ENCODE measurements around the gene SHTN1.

SHTN1 gene

DNA sequence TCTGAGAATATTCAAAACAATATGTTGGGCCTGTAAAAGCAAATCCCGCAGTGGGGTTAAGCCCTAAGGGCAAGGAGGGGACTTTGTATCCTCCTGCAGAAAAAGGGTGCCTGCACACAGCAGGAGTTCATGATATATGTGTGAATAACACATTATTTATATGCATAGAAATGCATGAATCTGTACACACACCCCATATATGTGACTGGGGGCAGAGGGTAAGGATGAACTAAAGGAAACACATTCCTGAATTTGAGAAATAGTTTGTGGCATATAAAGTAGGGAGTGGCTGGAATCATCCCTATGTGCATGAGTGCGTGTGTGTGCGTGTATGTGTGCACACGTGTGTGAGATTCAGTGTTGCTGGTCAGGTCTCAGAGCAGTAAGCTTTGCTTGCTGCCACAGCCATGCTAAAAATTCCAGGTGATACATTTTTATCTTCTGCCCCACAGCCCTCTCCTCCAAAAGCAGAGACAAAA is 136.8 kb downstream of the SHTN1 start:
- DNase-seq (ENCODE audit: low read depth) = no peak

DNA sequence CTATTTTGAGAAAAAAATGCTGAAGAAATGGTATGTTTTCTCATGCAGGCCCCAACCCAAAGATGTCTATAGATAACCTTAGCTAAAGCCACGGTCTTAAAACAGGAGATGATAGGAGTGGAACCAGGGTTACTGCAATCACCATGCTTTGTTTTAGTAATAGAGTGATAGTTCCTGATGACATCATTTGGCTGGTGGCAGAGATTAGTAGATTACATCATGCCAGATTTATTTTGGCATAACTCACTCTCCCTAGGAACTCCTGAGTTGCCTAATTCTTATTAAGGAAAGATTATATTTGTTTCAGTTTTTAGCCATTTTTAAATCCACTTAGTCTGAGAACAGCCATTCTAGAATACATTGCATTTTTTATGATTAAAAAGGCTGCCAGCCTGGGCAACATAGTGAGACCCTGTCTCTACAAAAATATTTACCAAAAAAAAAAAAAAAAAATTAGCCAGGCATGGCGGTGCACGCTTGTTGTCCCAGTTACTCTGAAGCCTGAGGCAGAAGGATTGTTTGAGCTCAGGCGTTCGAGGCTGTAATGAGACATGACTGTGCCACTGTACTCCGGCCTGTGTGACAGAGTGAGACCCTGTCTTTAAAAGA is 137.9 kb downstream of the SHTN1 start:
- no peak for DNase-seq (ENCODE audit: low read depth)

DNA sequence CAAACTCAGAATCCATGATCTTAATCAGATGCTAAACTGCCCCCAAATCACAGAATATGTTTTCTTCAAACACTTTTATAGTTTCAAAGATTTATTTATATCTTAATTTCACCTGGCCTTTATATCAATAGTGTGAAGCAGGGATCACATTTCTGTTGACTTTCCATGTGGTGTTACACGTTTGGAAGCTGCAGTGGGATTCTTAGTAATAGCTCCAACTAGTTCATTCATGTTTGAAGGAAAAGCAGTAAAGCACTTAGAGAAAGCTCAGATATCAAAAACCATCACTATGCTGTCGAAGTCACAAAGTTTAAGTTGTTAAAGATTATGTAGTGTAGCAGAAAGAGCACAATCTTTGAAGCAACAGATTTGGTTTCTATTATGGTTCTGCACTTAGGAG is 138.9 kb downstream of the SHTN1 start:
- DNase-seq (ENCODE audit: low read depth) = no peak

DNA sequence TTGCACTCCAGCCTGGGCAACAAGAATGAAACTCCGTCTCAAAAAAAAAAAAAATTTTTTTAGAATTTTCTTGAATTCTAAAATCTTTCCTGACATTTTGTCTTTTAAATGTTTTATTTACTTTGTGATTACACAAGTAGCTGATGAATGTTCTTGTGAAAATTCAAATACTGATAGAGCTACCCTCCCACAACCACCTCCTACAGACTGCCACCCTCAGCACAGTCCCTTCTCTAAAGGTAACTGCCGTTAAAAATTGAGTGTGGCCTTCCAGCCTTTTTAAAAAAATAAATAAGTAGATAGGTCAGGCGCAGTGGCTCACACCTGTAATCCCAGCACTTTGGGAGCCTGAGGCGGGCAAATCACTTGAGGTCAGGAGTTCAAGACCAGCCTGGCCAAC is 140.6 kb downstream of the SHTN1 start:
- DNase-seq (ENCODE audit: low read depth) = no peak

DNA sequence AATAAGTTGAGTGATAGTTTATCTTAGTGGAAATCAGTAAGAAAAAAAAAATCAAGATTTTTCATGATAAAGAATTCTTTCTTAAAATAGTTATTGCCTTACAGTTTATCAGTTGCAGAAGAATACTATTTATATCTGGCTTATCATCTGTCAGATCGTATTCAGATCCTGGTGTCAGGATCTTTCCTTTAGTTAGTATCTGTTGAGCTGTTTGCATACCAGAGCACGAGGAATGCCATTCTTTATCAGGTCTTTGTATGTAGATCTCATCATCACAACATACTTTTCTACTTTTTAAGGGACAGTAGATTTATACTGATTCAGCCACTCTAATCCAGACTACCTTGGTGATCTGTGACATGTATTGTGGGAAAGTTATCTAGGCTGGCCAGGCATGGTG is 143.2 kb downstream of the SHTN1 start:
- DNase-seq (ENCODE audit: low read depth) = no peak

DNA sequence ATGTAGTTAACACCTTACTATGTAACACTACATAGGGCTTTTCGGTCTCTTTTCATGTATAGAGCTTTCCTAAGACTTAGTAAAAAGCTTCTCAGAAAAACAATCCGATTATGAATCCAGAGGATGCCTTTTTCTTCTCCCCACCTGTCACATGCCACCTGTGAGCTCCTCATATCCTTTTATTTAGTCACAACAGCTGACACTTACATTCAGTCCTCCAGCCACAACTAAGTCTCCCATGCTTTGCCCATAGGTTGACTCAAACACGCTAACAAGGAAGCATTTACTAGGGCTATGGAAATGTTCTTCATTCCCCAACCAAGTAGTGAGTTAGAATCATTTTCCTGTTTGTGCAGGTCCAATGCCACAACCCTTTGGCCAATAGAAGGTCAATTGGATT is 147.8 kb downstream of the SHTN1 start:
- DNase-seq (ENCODE audit: low read depth) = no peak

DNA sequence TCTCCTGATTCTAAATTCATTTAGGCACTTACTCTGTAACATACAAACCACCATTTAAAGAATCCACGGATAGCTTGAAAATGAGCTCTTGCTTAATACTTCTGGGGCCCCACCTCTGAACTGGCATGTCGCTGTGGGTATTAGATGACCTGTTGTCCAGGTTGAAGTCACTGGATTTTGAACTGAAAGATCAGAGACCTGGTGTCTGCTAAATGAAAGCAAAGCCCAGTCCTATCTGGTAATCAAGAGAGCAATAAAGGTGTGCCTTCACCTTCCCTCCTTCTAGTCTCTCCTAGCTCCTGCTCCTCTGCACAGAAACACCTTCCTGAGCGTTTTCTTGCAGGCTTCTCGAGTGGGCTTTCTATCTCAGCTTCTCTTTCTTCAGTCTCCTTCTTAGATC is 151.3 kb downstream of the SHTN1 start:
- DNase-seq (ENCODE audit: low read depth) = no peak

DNA sequence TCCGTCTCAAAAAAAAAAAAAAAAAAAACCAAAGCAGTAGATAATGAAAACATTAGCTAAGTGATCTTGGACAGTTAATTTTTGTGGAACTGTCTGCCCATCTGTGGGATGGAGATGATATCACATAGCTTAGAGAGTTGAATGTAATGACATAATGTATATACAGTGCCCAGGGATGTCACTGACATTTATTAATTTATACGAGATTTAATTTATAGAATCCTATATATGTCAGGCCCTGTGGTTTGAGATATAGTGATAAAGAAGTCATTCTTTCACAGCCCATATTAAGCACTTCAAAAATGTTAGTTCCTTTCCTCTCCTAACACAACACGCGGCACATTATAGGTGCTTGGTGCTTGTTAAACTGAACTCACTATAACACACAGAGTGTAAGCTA is 151.7 kb downstream of the SHTN1 start:
- DNase-seq (ENCODE audit: low read depth) = no peak

DNA sequence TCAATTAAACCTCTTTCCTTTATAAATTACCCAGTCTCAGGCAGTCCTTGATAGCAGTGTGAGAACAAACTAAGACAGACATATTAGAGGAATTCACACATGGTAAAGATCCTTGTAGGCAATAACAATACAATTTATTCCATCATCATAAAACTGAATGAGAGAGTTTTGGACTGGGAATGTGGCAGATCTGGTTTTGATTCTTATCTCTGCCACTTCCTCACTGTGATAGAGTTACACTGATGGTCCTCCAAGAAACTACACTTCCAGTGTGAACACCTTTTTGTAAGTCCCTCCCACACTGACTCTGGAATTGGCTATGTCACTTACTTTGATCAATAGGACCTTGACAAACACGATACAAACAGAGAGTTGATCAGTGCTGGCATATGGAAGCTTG is 152.7 kb downstream of the SHTN1 start:
- DNase-seq (ENCODE audit: low read depth) = no peak

DNA sequence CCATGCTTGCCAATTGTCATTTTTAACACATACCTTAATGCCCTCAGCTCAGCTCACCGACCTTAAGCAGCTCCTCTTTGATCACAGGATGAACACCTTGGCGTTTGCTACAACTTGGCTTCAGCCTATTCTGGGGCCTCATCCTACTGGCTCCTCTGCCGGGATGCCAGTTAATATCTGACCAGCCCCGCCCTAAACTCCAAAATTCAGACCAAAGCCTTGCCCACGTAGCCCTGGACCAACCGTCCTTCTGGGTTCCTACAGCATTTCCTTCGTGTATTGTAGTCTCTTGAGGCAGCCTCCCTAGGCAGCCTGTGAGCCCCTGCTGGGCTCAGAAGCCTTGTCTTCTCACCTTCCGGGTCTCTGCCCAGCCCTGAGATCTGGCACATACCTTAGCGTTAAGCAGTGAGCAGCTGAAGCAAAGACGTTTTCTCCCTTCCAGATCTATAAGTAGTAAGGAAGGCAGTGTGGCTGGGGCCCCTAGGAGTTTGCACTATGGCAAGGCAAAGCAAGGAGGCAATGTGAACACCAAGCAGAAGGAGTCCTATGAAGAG is 154.9 kb downstream of the SHTN1 start:
- no peak for DNase-seq (ENCODE audit: low read depth)

DNA sequence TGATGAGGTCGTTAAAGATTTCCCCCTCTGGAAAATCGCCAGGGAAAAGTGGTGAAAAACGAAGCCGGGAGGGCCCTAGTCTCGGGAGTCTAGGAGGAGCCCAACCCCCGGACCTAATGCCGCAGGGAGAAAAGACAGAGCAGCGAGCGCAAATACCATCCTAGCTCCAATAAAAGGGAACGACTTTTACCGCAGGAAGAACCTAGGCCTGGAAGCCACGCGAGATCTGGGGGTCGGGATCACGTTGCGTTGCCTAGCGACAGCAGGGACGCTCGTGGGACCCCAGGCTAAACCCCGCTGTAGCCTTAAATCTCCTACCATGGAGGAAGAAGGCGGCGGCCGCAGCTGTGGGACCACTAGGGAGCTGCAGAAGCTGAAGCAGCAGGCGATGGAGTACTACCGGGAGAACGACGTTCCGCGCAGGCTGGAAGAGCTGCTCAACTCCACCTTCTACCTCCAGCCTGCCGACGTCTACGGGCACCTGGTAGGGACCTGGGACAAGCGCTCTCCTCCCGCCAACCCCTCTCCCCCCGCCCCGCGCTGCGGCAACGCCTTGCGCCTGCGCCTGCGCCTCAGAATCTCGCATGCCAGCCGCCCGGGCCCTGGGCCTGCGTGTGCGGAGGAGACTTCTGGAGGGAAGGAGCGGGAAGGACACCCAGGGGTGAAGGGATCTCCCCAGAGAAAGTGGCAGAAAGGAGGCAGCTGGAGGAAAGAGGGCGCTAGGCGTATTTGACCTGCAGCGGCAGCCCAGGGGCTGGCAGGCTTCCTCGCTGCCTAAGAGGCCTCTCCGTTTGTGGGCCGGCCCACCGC is 155.5 kb downstream of the SHTN1 start, which contains the start of gene ENO4:
ENO4 (plus strand) TSS at position 252 of the 810 bp plus-strand sequence; CDS start at position 320, 68 bp downstream.
- peak; percentile 45 for DNase-seq (ENCODE audit: low read depth)

DNA sequence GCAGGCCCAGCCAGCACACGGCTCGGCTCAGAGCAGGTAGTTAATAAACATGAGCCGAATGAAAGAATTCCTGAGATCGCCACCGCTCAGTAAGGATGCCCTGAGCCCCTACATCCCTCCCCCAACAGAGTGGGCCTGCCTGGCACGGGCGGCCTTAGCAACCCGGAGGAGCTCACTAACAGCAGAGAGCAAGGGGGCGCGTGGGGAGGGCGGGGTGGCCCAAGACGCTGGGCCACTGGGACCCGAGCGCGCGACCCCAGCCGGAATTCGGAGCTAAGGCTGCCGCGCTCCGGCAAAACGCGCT is 156.1 kb downstream of the SHTN1 start:
- no peak for DNase-seq (ENCODE audit: low read depth)

DNA sequence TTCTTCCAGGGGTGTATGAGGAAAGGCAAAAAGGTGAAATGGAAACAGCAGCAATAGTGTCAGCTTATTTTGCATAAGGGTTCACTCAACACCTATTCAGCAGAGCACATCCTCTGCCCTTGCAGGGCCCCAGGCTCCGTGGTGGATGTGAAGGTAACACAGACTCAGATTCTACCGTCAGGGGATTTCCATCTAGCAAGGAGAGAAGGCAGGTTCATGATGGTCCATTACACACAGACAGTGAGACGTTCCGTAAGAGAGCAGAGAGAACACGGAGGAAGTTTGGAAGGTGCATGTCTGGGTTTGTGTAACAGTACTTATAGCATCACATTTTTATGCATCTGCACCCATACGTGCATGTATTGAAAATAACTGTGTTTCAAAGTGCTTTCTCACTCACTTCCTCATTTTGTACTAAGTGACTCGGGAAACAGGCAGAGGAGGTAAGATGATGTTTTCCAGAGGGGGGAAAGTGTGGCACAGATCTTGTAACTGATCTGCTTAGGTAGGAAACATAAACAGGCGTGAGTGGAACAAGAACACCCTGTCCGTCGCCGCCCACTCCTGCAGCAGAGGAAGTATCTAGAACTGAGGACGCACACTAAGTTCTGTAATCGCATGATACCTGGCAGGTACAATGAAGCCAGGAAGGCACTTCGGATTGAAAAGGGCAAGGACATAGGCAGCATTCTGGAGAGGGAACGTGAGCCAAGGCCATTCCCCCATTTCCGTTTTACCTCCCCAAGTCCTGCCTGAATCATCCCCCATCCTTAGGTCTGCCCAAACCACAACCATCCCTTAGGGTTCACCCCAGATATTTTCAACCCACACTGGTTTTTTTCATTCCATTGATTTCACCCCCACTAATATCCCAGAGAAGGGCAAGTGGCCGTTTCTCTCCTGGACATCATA is 156.7 kb downstream of the SHTN1 start:
- no peak for DNase-seq (ENCODE audit: low read depth)

DNA sequence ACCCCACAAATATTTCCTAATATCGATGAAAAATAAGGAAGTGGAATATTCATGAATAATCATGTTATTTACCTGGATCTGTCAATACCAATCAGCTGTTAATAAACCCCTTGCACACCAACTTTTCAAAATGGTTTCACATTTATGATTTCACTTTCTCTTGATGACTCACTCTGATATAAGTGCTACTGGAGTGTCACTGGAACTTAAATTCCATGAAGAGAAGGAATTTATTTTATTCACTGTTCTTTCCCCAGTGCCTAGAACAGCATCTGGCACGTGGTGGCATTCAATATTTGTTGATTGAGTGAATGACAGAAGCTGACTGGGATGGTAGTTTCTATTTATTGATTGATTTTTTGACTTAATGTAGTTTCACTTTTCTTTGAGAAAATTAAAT is 159.2 kb downstream of the SHTN1 start:
- no peak for DNase-seq (ENCODE audit: low read depth)

DNA sequence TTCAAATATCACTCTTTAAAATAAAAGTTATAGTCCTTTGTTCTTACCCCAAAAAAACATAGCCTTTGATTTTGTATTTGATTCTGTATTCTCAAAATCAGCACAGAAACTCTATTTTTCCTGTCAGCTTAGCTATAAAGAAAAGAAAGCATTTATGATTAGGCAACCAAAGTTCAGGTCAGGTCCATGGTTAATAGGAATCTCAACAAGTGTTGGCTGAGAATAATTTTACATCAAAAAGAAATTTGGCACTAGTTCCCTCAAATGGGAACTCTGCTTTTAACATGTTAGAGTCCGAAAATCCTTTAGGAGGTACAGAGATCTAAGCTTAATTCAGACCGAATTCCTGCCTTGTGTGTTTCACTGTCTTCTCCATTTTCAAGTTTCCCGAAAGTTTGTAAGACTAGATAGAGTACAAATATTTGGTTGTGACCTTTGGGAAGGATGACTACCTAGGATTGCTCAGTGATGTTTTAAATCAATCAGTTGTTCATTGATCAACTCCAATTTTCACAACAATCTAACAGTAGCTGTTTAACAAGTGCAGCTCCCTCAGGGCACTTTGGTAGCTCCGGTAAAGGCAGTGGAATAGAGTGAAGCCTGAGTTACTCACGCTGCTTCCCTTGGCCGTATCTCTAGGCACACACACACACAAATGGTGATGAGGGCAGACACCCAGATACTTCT is 164.5 kb downstream of the SHTN1 start:
- no peak for DNase-seq (ENCODE audit: low read depth)

DNA sequence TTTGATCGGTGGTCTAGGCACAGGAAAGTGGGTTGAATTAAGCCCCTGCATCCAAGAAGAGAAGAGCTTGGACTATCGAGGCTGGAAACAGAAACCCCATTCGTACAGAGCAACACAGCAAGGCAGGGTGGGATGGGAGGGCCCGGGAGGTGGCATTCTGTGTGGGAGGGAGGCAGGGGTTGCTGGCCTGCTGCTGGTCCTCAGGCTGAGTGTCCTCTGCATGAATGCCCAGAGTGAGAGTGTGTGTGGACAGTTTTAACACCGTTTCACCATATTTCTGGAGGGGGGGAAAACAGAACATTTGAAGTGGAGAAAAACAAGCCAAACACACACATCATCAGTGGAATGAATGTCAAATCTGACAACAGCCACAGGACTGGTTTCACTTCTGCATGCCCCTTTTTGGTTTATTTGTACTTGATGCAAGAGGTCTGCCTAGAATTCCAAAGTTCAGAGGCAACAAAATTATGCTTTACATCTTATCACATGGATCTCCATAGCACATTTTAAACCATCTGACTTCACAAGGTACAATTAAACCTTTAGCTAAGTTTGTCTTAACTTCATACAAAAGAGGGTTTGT is 166.8 kb downstream of the SHTN1 start:
- DNase-seq (ENCODE audit: low read depth) = no peak

DNA sequence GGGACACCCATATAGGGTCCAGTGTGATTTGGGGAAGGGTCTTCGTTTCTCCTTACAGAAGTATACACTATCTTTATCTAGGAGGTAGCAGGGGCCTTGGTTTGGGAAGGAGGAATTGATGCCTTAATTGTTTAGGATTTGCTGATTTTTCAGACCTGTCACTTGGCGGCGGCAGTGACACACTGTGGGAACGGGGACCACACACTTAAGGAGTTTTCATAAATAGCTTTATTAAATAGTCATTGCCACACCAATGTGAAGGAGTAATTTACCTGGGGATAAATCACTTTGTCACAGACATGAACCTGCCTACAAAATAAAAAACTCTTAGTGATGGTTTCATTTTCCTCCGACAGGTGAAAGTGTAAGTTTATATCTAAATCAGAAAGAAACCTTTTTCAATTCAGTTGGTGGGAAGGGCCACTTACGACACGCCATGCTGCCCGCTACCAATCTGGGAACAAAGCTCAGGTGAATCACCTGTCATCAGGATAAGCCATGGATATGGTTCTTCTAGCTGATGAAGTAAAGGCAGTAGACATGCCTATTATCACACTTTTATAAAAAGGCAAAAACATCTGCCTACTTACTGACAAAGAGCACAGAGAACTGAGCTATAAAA is 168.0 kb downstream of the SHTN1 start:
- DNase-seq (ENCODE audit: low read depth) = no peak

DNA sequence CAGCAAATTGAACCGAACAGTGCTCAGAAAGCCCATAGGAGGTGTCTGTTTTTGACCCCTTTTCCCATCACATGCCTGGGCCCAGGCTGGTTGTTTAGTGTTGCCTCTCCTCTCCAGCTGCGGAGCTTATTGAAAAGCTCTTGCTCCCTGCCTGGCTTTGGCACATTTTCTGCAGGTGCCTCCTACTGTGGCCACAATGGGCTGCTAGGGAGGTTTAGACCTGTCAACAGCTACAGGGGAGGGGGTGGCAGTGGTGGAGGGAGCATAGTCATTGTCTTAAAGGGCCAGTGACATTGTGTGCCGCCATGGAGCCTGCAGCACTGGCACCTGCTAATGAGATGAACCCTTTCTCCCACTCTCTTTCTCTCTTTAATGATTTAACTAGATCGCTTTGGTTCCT is 168.9 kb downstream of the SHTN1 start:
- DNase-seq (ENCODE audit: low read depth) = no peak

DNA sequence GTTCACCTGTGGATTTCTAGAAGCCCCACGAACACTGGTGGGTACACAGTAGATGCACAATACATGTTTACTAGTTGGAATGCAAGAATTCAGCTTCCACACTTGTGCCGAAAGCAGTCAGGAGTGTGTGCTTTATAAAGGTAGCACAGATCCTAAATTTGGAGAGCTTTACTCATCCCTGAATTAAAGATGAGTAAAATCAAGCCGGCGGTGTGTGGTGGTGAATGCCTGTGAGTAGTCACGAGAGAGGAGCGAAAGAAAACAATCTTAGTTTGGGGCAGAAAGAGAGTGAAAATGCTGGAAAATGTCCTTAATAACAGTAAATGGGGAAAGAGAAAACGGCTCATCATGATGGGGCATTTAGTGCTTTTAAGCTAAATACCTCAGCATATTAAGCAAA is 169.3 kb downstream of the SHTN1 start:
- DNase-seq (ENCODE audit: low read depth) = no peak

DNA sequence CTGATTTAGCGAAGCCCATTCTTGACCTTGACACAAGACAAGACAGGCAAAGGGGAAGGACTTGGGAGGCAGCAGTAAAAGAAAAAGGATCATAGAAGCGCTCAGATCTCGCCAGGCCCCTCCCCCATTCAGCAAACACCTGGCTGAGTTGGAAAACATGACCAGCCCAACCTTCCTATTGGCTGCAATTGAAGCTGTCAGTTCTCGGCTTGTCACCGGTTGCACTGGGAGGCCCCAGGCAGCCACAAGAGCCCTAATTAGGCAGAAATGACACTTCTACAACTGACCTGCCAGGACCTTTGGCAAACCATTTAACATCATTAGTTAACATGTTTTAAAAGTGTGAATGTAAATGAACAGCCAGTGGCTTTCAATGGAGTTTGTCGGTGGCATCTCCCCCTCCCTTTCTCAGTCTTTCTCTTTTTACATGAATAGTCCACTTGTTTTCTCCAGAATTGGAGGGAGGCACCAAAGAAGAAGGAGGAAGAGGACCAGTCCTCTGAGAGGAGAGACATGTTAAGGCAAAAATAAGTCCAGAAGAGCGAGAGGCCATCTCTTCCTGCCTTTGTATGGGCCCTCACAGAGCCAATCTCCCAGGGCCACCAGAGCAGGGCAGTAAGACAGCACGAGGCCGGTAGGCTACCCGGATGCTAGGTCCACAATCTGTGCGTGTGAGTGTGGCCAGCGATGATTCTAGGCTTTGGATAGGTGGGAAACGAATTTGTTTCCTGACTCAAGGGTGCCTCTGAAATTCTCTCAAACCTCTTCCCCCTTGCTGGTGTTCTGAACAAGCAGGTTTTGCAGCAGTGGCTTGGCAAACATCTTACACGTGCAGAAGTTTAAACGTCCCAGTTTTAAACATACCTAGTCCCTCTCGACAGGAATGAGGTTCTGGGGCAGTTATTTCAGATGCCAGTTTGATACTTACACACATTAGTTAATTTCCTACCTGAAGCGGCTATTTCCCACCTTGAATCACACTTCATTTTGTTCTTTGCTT is 170.7 kb downstream of the SHTN1 start:
- DNase-seq (ENCODE audit: low read depth) = no peak
